Medulla oblongata (tissue), 1 donor: ENCODE results near the gene NTM.

Source experiments
- DNase-seq: peaks from one replicate; pipeline ENCODE4 v3.0.0-alpha.2; 2015; ENCODE audit errors: extremely low spot score

NTM gene

DNA sequence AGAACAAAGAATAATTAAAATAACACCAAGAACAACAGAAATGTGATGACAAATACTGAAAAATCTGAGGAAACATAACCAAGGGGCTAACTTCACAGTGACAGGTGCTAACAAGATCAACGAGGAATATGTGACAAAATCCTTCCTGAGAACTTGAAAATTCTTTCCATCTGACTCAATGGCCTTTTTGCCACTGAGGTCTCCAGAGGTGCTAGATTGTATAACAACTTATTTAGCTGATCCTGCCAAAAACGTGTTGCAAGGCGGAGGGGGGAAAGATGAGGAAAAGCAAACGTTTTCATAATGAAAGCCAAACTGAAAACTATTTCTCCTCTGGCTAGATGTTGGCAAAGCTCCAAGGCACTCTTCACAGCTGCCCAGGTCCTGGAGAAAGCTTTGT lies 364.5 kb downstream of the NTM start:
- DNase-seq, result no peak

GRCh38 chr11:131737357-131737756 lies 366.9 kb downstream of the NTM start:
- DNase-seq, result no peak

DNA sequence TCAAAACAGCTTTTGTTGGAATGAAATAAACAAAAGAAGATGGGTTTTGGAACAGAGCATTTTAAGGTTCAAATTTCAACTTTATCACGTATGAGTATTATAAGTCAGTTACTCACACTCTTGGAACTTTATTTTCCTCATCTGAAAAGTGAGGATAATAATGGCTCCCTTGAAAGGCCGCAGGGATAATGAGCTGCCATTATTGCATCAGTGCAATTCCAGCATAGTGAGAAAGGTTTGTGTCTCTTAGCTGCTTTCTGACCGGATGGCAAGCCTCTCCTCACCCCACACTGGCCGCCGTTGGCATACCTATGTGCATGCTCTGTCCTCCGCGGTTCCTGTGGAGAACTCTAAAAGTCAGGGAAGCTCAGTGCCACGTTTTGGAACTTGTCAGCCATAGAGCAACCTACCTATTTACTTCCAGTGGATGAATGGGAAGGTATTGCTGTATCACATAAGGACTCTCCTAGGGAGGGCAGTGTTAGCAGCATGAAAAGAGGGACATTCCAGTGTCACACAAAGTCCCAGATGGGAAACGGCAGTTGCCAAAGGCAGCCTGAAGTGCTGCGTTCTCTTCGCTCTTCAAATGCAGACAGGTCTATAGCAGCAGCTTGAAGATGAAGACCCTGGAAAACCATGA lies 368.9 kb downstream of the NTM start:
- no peak for DNase-seq

DNA sequence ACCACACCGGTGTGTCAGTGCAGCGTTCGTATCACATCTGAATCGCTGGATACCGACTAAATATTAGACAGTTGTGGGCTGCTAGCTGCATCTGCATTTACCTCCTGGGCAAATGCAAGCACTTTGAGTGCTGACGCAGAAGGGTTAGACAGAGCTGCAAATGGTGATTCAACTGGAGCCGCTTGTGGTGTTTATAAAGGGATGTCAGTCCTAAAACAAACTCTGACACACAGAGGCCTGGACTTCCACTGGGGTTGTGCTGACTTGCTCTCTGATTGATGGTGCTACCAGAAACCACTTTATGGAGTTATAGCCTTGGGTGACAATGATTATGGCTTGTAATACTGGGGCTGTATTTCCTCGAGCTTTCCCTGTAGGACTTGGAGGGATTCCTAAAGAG lies 374.4 kb downstream of the NTM start:
- no peak for DNase-seq

GRCh38 chr11:131745405-131745804 lies 375.0 kb downstream of the NTM start:
- no peak for DNase-seq

GRCh38 chr11:131746201-131746600 lies 375.8 kb downstream of the NTM start:
- DNase-seq, result no peak

GRCh38 chr11:131748151-131749050 lies 378.0 kb downstream of the NTM start:
- DNase-seq, result peak; percentile 88

GRCh38 chr11:131749101-131749500 lies 378.7 kb downstream of the NTM start:
- DNase-seq, result no peak

DNA sequence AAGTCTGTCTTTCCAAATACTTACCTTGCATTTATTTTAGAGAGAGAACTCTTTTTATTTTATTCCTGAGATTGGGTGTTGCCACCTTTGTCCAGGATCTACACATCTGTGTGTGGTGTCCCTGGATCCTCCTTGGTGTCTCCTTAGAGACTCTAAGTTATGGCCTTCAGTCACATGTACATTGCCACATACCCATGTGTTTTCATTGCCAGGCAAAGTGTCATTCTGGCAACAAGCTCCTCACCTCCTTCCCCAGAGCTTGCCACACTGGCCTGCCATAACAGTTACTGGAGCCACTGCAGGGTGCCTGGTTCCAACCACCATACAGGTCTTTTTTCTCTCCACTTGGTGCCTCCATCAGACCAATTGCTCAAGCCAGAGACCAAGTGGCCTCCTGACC lies 379.7 kb downstream of the NTM start:
- no peak for DNase-seq

DNA sequence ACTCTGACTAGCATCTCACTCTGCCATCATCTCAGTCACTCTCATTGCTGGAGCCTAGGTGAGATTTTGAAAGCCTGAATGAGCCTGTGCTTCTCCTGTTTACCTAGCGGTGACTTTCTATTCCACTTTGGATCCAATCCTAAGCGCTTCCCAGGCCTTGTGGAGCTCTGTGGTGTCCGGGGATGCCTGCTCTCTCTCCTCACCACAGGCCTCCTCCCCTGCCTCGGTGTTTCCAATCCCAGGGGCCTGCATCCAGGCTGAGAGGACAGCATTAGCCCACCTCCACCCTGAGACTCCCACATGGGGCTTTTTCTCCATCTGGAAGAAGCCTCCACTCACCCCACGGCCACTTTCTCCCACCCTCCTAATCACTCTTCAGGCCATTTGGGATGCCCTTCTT lies 380.3 kb downstream of the NTM start:
- no peak for DNase-seq

DNA sequence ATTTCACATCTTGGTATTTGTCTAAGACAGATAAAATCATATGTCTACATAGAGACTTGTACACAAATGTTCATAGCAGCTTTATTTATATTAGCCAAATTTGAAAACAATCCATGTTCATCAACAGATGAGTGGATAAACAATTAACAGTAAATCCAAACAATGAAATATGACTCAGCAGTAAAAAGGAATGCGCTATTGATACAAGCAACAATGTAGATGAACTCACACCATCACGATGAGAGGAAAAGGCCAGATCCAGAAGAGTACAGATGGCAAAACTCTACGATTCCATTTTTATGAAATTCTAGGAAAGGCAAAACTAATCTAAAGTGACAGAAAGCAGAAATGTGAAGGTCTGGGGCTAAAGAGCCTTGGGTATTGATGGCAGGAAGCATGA lies 384.3 kb downstream of the NTM start:
- no peak for DNase-seq

- no peak for DNase-seq
Measured at GRCh38 chr11:131756479-131757110, 386.2 kb downstream of the NTM start.

DNA sequence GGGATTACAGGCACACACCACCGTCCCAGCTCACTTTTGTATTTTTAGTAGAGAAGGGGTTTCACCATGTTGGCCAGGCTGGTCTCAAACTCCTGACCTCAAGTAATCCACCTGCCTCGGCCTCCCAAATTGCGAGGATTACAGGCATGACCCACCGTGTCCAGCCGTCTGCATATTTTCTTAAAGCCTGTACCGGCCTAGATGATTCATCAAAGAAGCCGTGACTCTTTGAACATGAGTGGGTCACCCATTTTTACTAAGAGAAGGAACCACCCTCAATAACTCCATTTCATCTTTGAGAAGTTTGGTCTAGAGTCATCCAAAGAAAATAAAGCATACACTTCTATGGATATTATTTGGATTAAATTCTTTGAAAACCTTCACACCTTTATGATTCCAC lies 388.3 kb downstream of the NTM start:
- no peak for DNase-seq

GRCh38 chr11:131759140-131759539 lies 388.7 kb downstream of the NTM start:
- DNase-seq, result no peak

- no peak for DNase-seq
Measured at GRCh38 chr11:131760091-131761061, 390.0 kb downstream of the NTM start.

- peak; percentile 93 for DNase-seq
Measured at GRCh38 chr11:131762346-131763110, 392.1 kb downstream of the NTM start.

DNA sequence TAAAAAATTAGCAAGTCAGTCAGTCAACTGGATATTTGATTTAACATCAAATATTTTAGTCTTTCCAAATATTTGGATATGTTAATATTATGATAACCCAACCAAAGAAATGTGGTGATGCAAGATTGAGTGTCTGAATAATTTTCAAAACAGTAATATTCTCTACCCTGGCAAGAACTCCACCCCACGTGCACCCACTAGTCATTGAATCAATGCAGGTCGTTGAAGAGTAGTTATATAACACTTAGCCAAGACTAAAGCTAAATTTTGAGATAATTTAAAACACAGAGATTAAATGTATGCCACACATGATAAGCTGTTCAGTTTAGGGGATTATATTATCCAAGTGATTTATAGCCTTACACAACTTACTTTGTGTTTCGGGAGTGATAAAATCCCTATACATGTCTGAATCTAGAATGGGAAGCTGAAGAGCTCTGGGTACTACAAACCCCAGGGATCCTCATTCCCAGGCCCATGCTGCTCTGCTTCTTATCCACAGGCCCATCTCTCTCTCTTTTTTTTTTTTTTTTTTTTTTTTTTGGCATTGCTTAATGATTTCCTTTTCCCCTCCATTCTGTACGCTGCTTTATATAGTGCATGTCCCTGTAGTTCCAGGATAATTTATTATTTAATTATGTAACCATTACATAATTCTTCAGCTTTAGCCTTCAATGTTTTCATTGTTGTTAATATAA lies 392.9 kb downstream of the NTM start:
- no peak for DNase-seq

DNA sequence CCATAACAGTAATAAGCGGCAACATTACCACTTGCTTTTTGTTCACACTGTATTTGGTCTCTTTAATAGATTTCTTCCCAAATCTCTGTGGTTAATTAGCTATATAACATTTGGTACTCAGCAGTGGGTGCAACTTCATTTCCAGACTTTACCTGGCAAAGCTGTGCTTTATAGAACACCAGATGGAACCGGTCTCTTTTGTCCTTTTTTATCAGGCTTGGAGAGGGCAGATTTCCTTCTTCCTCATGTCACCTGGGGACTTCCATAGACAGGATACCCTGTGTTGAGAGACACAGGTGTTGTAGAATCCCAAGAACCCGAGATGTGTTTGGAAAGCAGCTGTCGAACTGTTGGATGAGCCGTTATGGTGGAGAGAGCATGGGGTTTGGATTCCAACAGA lies 393.7 kb downstream of the NTM start:
- no peak for DNase-seq

GRCh38 chr11:131764649-131765048 lies 394.2 kb downstream of the NTM start:
- DNase-seq, result no peak

DNA sequence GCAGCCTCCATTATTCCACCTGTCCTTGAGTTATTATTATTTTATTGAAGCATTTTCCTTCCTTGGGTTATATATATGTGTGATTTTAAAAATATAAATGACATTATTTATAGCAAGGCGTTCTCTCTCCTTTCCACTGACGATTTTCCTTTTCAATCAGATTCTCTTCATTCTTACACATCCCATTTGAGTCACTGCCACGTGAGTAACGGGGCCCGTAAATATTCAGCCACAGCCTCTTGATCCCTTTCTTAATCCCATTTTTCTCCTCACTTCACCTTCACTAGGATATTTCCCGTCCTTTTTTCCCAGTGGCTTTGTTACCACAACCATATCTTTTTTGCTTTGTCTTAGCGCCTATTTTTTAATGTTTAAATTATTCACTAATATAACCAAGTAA lies 396.2 kb downstream of the NTM start:
- DNase-seq, result no peak
